GM12801 (cell line): ENCODE measurements around the gene CNR2.

Experiments used
- TF ChIP-seq, protein P1 (sequence below): IDR thresholded peaks from one replicate; pipeline ENCODE4 v1.5.1; 2011; ENCODE audit warnings: control low read depth; ENCODE audit not compliant: insufficient read length; ENCODE audit errors: extremely low read depth

Gene CNR2

DNA sequence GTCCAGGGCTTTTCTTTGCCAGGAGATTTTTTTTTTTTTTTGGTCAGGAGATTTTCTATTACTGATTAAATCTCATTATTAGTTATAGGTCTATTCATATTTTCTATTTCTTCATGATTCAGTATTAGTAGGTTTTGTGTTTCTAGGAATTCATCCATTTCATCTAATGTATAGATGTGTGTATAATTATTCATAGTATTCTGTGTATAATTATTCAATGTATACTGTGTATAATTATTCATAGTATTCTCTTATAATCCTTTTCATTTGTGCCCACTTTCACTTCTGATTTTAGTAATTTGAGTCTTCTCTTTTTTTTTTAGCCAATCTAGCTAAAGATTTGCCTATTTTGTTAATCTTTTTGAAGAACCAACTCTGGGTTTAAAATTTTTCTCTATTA lies 34.2 kb upstream of the CNR2 start:
- TF ChIP-seq, protein P1, sequence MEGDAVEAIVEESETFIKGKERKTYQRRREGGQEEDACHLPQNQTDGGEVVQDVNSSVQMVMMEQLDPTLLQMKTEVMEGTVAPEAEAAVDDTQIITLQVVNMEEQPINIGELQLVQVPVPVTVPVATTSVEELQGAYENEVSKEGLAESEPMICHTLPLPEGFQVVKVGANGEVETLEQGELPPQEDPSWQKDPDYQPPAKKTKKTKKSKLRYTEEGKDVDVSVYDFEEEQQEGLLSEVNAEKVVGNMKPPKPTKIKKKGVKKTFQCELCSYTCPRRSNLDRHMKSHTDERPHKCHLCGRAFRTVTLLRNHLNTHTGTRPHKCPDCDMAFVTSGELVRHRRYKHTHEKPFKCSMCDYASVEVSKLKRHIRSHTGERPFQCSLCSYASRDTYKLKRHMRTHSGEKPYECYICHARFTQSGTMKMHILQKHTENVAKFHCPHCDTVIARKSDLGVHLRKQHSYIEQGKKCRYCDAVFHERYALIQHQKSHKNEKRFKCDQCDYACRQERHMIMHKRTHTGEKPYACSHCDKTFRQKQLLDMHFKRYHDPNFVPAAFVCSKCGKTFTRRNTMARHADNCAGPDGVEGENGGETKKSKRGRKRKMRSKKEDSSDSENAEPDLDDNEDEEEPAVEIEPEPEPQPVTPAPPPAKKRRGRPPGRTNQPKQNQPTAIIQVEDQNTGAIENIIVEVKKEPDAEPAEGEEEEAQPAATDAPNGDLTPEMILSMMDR: no peak

DNA sequence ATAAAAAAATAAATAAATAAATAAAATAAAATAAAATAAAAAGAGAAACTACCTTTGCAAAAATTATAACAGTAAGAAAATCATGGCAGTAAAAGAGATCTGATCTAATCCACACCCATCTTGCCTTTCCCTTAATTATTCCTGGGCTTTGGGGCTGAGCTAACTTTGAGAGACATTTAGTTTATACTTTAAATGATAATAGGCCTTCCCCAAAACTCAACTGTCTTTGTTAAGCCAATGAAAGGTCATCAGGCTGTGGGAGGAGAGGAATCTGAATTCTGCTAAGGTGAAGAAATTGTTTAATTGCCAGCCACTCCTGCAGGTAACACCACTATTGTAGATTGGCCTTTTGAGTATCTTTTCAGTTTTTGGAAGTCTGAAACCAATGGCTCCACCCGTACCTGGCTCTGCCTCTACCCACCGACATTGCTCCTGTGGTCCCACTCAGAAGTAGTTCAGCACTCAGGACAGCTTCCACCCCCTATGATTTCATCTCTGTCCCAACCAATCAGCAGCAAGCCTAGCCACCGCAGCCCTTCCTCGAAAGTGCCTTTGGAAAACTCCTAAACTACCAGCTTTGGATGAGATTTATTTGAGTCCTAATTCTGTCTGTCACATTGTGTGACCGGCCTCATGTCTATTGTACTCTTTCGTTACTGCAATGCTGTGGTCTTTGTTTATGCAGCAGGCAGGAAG lies 23.5 kb upstream of the CNR2 start:
- TF ChIP-seq, protein P1: no peak

DNA sequence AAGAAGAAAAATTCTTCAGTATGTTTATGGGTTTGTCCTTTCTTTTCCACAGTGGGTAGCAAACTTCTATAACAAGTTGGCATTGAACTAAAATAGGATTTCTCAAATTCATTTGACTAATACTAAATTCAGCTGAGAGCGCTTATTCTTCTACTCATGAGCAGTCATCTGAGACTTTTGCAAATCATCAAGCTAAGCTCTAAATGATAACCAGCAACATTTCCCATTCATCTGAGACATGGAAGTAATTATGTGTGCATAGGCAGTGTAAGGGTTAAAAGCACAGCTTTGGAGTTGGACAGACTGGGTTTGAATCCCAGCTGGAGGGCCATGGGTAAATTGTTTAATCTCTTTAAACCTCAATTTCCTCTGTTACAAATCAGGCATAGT lies 18.3 kb upstream of the CNR2 start:
- TF ChIP-seq, protein P1: no peak

DNA sequence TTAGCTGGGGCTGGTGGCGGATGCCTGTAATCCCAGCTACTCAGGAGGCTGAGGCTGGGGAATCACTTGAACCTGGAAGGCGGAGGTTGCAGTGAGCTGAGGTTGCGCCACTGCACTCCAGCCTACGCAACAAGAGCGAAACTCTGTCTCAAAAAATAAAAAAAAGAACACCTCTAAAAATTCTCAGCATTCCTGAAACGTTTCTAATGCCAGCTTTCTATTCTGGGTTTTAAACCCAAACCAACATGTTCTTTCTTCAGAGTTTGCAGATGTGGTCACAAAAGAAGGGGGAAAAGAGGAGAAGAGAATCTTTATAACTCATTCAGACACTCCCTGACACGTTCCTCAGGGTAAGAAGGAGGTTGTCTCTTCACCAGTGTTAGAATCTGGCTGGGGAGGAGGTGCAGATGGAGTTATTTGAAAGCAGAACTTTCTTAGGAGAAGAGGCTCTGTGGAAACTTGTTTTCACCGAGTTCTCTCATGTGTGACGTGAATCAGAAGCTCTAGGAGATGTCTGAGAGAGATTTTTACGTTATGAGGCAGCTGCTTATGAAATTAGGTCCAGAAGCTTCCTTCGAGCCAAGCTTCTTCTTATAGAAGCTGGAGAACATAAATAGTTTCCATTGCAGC lies 17.8 kb upstream of the CNR2 start:
- TF ChIP-seq, protein P1: no peak

DNA sequence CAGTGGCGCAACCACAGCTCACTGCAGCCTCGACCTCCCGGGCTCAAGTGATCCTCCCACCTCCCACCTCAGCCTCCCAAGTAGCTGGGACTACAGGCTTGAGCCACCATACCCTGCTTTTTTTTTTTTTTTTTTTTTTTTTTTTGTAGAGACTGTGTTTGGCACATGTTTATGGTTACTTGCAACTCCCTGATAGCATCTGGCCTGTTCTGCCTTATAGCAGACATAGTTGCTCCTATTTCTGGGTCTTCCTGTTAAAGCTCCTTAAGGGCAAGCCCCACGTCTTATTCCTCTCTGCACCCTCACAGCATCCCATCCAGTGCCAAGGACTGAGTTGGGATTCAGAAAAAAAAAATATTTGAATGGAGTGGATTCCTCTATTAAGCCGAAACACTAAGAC lies 17.1 kb upstream of the CNR2 start:
- TF ChIP-seq, protein P1: no peak

DNA sequence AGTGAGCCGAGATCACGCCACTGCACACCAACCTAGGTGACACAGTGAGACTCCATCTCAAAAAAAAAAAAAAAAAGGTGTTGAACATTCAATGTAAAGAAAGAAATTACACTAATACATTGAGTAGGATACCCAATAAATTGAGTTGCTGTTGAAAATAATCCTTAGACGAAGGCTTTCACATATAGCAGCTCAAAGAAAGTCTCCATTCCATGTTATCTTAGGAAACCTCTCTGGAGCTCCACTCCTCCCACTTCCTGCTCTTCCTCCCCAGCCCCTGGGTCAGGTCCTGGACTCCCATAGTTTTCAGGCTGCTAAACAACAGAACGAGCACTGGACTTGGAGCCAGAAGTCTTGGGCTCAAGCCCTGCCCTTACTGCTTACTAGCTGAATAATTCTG lies 15.6 kb upstream of the CNR2 start:
- TF ChIP-seq, protein P1: no peak

DNA sequence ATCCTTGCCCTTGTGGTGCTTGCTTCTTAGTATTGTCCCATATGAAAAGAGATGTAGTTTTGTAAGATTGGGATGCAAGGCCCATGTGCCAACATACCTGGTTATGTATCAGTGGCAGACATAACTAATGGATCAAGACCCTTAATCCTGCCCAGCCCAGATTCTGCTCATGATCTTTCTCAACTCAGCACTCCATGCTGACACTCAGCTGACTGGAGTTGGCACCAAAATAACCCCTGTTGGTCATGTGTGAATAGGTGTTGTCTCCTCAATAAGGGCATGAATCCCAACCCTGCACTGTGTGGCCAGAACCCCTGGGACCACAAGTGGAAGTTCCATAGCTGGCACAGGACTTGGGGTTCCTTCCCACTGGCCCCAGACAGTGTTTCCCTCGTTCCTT lies 13.9 kb upstream of the CNR2 start:
- TF ChIP-seq, protein P1: no peak

DNA sequence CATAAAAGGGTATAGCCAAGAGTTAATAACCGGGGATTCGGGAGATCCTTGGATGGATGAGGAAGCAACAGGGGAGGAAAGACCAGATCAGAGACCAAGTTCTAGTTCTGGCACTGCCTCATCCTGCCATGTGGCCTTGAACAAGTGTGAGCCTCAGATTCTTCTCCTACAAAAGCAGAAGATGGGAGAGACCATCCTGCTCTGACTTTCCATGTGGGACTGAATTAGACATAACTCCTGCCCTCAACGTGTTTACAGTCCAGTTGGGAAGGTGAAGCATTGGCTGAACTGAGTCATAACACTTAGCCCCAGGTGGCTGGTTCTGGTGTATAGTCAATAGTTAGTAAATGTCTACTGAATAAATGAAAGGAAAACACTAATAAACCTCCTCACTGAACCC lies 12.1 kb upstream of the CNR2 start:
- TF ChIP-seq, protein P1: no peak
